ENCODE measurements around the gene MRPS25. TPM values are rescaled to one million over a fixed set of nuclear protein-coding genes. Genes with fewer than 3 reads are reported as not detected.

Gene MRPS25
- total and polyA plus RNA-seq, 9 of the 15 experiments (the other 6 are each of a cell fraction or from before 2014, with no cell fraction given): 34.3 to 129 (median 78.2) TPM

- TF ChIP-seq NR1H2 (CRISPR knock-in tag; IDR thresholded peaks at IDR 0.05) (no peak), POLR2G (IDR thresholded peaks at IDR 0.05; ENCODE audit: low read depth, low read length) (peak; percentile 90), TCF7 (IDR thresholded peaks at IDR 0.05; ENCODE audit: borderline replicate concordance) (peak; percentile 84; the same call in 1 of the 2 replicates), NCOA6 (IDR thresholded peaks at IDR 0.05) (peak; percentile 73), REST (IDR thresholded peaks at IDR 0.05; ENCODE audit: borderline replicate concordance) (peak; percentile 99), REST (CRISPR knock-in tag; IDR thresholded peaks at IDR 0.05; ENCODE audit: low read depth) (0 out of 2 replicates have a peak, but pooled peaks have one; percentile 75), TEAD4 (IDR thresholded peaks at IDR 0.05; ENCODE audit: low read length) (0 out of 2 replicates have a peak, but pooled peaks have one; percentile 9), TEAD4 (CRISPR knock-in tag; IDR thresholded peaks at IDR 0.05; ENCODE audit: borderline replicate concordance) (no peak), ZNF3 (CRISPR knock-in tag; IDR thresholded peaks at IDR 0.05) (no peak), MLX (CRISPR knock-in tag; conservative IDR thresholded peaks at IDR 0.05) (no peak), ZFP30 (CRISPR knock-in tag; IDR thresholded peaks at IDR 0.05; ENCODE audit: borderline replicate concordance) (no peak), E2F5 (CRISPR knock-in tag; IDR thresholded peaks at IDR 0.05) (0 out of 2 replicates have a peak, but pooled peaks have one; percentile 90), ATF4 (CRISPR knock-in tag; IDR thresholded peaks at IDR 0.05) (no peak), ZBTB43 (CRISPR knock-in tag; IDR thresholded peaks at IDR 0.05) (0 out of 2 replicates have a peak, but pooled peaks have one; percentile 88), FOXP1 (CRISPR knock-in tag; IDR thresholded peaks at IDR 0.05) (0 out of 2 replicates have a peak, but pooled peaks have one; percentile 62)
These were observed 33.6 kb upstream of the MRPS25 start, which contains the start of gene RBSN (continued) for GRCh38 chr3:15098503-15099363.

Measured in K562 (cell line).